HG02623 (cell line): ENCODE data around the gene TRAPPC3.

Source experiments
- ATAC-seq: cut with Tn5 transposase; IDR thresholded peaks from one replicate; pipeline ENCODE4 v1.9.1; 2021; ENCODE audit warnings: moderate library complexity; ENCODE audit not compliant: unreplicated experiment

TRAPPC3 gene

DNA sequence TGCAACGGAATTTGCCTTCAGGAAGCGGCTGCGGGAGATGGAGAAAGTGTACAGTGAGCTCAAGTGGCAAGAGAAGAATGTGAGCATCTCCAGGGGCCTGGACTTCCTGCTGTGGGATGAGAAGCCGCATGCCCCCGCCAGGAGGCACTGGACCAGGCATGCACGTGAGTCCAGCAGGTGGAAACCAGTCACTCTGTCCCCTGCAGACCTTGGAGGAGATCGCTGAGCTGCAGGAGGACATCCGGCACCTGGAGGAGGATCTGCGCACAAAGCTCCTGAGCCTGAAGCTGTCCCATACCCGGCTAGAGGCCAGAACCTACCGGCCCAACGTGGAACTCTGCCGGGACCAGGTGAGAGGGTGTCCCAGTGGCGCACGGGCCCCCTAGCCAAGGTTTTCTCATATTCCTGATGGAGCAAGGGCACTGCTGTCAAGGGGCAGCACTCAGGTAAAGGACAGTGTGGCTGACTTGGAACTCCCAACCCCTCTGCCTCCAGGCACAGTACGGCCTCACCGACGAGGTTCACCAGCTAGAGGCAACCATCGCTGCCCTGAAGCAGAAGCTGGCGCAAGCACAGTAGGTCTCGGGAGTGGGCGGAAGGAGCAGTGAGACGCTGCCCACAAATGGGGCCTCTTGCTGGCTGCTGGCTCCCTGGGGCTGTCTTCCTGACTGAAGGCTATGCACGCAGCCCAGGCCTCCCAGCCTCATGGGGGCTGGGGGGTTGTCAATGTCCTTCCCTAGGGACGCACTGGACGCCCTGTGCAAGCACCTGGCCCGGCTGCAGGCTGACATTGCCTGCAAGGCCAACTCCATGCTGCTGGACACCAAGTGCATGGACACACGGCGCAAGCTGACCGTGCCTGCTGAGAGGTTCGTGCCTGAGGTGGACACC lies 61.8 kb downstream of the TRAPPC3 start:
- ATAC-seq, result no peak
